Upper lobe of right lung (tissue), 1 donor: ENCODE data around the gene UPK3B. TPM values are rescaled to one million over a fixed set of nuclear protein-coding genes. Genes with fewer than 3 reads are reported as not detected.
"Not testable (repeated sequence)": the region's sequence is repeated elsewhere in the genome, so short reads cannot be mapped to it uniquely, and the experiment has no call there.

Experiments
- ATAC-seq: fragments of 200-7000 bp; cut with Tn5 transposase; one replicate; pipeline ENCODE4 v1.9.1; 2020; ENCODE audit warnings: mild to moderate bottlenecking, moderate library complexity
- DNase-seq: peaks from one replicate; pipeline ENCODE4 v3.0.0-alpha.2; 2020
- H3K27ac ChIP-seq: fragments of 200-600 bp; one replicate; pipeline ENCODE4 v1.8.0; 2022
- H3K27me3 ChIP-seq: fragments of 200-600 bp; one replicate; pipeline ENCODE4 v1.8.0; 2022; ENCODE audit warnings: mild to moderate bottlenecking
- H3K36me3 ChIP-seq: fragments of 200-600 bp; one replicate; pipeline ENCODE4 v1.8.0; 2022
- H3K4me1 ChIP-seq: fragments of 200-600 bp; one replicate; pipeline ENCODE4 v1.8.0; 2022
- H3K4me3 ChIP-seq: fragments of 200-600 bp; one replicate; pipeline ENCODE4 v1.8.0; 2022; ENCODE audit warnings: mild to moderate bottlenecking
- H3K9me3 ChIP-seq: fragments of 200-600 bp; one replicate; pipeline ENCODE4 v1.8.0; 2022
- CTCF ChIP-seq: fragments of 200-600 bp; IDR thresholded peaks from one replicate; pipeline ENCODE4 v1.8.0; 2022; ENCODE audit warnings: antibody characterized with exemption
- intact Hi-C: fragments of 100-400 bp; cut with DNase I; formaldehyde crosslinking; loops from one replicate; pipeline ENCODE4 v1.11.0; 2022
- long read RNA-seq: library from polyadenylated mRNA; unstranded; transcript quantifications from one replicate; pipeline ENCODE4 v2.0.0, GENCODE V29; 2021
- total RNA-seq: library from RNA; stranded (reverse); fragmentation: NEBNext Ultra II Directional; extraction: Animal tissue kit (Norgen Biotek cat#: 25700); gene quantifications from one replicate; pipeline ENCODE4 v1.2.1, GENCODE V29; 2021
- donor health status: DM: no; HTN: yes; CAD: no; lungs with severe emphysema.

UPK3B gene
- total RNA-seq = 25.2 TPM
- long read RNA-seq, transcript UPK3B-203 (5 exons, 1,041 nt) = major isoform, 20 of 43 reads
- long read RNA-seq, transcript UPK3B-202 (6 exons, 2,373 nt) = minor isoform, 14 of 43 reads
- long read RNA-seq, partial matches to known transcripts = 1 of 43 reads
- long read RNA-seq, other reads (novel, unspliced or antisense) = 7 of 43 reads

- H3K4me1 ChIP-seq = no peaks in the 10 kb centered on the region
- peaks cover 9% of the 10 kb centered on the region for H3K36me3 ChIP-seq
- no peak for TF ChIP-seq CTCF
- DNase-seq = peak; percentile 71
- H3K27ac ChIP-seq = no peak within 1 kb of the TSS
- peak; percentile 64 for ATAC-seq
- intact Hi-C loops = no loop called here
- H3K4me3 ChIP-seq = peak within 1 kb of the TSS; percentile 15
- no peaks in the 10 kb centered on the region for H3K9me3 ChIP-seq
- H3K27me3 ChIP-seq = no peaks in the 10 kb centered on the region
Measured at GRCh38 chr7:76509931-76510877, at the start of gene UPK3B. Gene UPK3B (plus strand): TSS chr7:76510552. CDS start chr7:76510653, 101 bp downstream.

- ATAC-seq = not testable (repeated sequence)
Measured at GRCh38 chr7:76460767-76461166, 49.6 kb upstream of the UPK3B start.

GRCh38 chr7:76461464-76462101 lies 48.8 kb upstream of the UPK3B start, which contains the start of gene DTX2:
Gene DTX2 (plus strand): TSS chr7:76461709. CDS start chr7:76480510, 18,801 bp downstream.
- H3K27me3 ChIP-seq, intact Hi-C loops, H3K27ac ChIP-seq, H3K9me3 ChIP-seq, H3K4me1 ChIP-seq, H3K36me3 ChIP-seq: not testable (repeated sequence)
- ATAC-seq = peak; percentile 98
- peak within 1 kb of the TSS; percentile 46 for H3K4me3 ChIP-seq
- peak; percentile 74 for DNase-seq

More at GRCh38 chr7:76460767-76461166, 49.6 kb upstream of the UPK3B start:
- intact Hi-C loops, DNase-seq, H3K27ac ChIP-seq, H3K4me3 ChIP-seq, H3K4me1 ChIP-seq, H3K36me3 ChIP-seq, H3K27me3 ChIP-seq, H3K9me3 ChIP-seq: not testable (repeated sequence)

GRCh38 chr7:76462271-76462882 lies 48.0 kb upstream of the UPK3B start:
- H3K9me3 ChIP-seq, DNase-seq, H3K27me3 ChIP-seq, H3K27ac ChIP-seq, H3K4me3 ChIP-seq, H3K4me1 ChIP-seq, H3K36me3 ChIP-seq, intact Hi-C loops: not testable (repeated sequence)
- peak; percentile 26 for ATAC-seq

- H3K9me3 ChIP-seq, H3K4me3 ChIP-seq, H3K36me3 ChIP-seq, DNase-seq, intact Hi-C loops, ATAC-seq, H3K27ac ChIP-seq, H3K27me3 ChIP-seq, H3K4me1 ChIP-seq: not testable (repeated sequence)
Measured at GRCh38 chr7:76464959-76465358, 45.4 kb upstream of the UPK3B start.

GRCh38 chr7:76465950-76466349 lies 44.4 kb upstream of the UPK3B start:
- H3K4me1 ChIP-seq, intact Hi-C loops, H3K36me3 ChIP-seq, H3K9me3 ChIP-seq, H3K4me3 ChIP-seq, H3K27ac ChIP-seq, DNase-seq, H3K27me3 ChIP-seq, ATAC-seq: not testable (repeated sequence)

GRCh38 chr7:76467743-76468404 lies 42.5 kb upstream of the UPK3B start:
- H3K27ac ChIP-seq, intact Hi-C loops, H3K4me1 ChIP-seq, H3K4me3 ChIP-seq, H3K9me3 ChIP-seq, H3K27me3 ChIP-seq, H3K36me3 ChIP-seq: not testable (repeated sequence)
- peak; percentile 87 for ATAC-seq
- peak; percentile 77 for DNase-seq

- H3K27ac ChIP-seq, H3K27me3 ChIP-seq, H3K36me3 ChIP-seq, intact Hi-C loops, H3K9me3 ChIP-seq, DNase-seq, H3K4me1 ChIP-seq, H3K4me3 ChIP-seq: not testable (repeated sequence)
- peak; percentile 89 for ATAC-seq
Measured at GRCh38 chr7:76471556-76472221, 38.7 kb upstream of the UPK3B start.

- DNase-seq, H3K4me1 ChIP-seq, H3K27ac ChIP-seq, intact Hi-C loops, H3K36me3 ChIP-seq, ATAC-seq, H3K4me3 ChIP-seq, H3K27me3 ChIP-seq, H3K9me3 ChIP-seq: not testable (repeated sequence)
Measured at GRCh38 chr7:76473097-76473496, 37.3 kb upstream of the UPK3B start.

- H3K4me1 ChIP-seq, ATAC-seq, DNase-seq, H3K9me3 ChIP-seq, intact Hi-C loops, H3K27me3 ChIP-seq, H3K27ac ChIP-seq, H3K4me3 ChIP-seq: not testable (repeated sequence)
- peaks cover 10% of the 10 kb centered on the region for H3K36me3 ChIP-seq
Measured at GRCh38 chr7:76476280-76476679, 34.1 kb upstream of the UPK3B start.

- intact Hi-C loops, H3K4me3 ChIP-seq, H3K27me3 ChIP-seq, H3K27ac ChIP-seq, H3K9me3 ChIP-seq, H3K4me1 ChIP-seq, ATAC-seq: not testable (repeated sequence)
- peaks cover 10% of the 10 kb centered on the region for H3K36me3 ChIP-seq
- peak; percentile 30 for DNase-seq
Measured at GRCh38 chr7:76476742-76477474, 33.4 kb upstream of the UPK3B start.
